OCI-LY1 (cell line): ENCODE measurements around the gene PSME1.

Experiments
- H2AFZ ChIP-seq: fragments of 200-600 bp; sonication (generic), shearing (Covaris generic); 2 replicates; pipeline ENCODE4 v1.6.0; 2014; ENCODE audit warnings: antibody characterized with exemption, mild to moderate bottlenecking, low read length
- H3F3A ChIP-seq: fragments of 200-600 bp; sonication (generic), shearing (Covaris generic); 2 replicates; pipeline ENCODE4 v1.6.0; 2014; ENCODE audit warnings: mild to moderate bottlenecking, antibody characterized with exemption, low read length, moderate library complexity; ENCODE audit not compliant: insufficient read depth
- H3K27ac ChIP-seq: fragments of 200-600 bp; sonication (generic); 2 replicates; pipeline ENCODE4 v1.5.1; 2014; ENCODE audit warnings: low read length, mixed run types, mild to moderate bottlenecking, low read depth; ENCODE audit not compliant: poor library complexity, severe bottlenecking
- H3K27me3 ChIP-seq: fragments of 200-600 bp; sonication (generic); 2 replicates; pipeline ENCODE4 v1.6.0; 2014; ENCODE audit warnings: antibody characterized with exemption, mild to moderate bottlenecking, low read length, moderate library complexity; ENCODE audit not compliant: insufficient read depth
- H3K36me3 ChIP-seq: fragments of 200-600 bp; sonication (generic); 2 replicates; pipeline ENCODE4 v1.6.1; 2014; ENCODE audit warnings: mild to moderate bottlenecking, antibody characterized with exemption, low read length, moderate library complexity, mixed read lengths; ENCODE audit not compliant: insufficient read depth
- H3K4me1 ChIP-seq: fragments of 200-600 bp; sonication (generic); 2 replicates; pipeline ENCODE4 v1.5.1; 2014; ENCODE audit warnings: mild to moderate bottlenecking, low read length, moderate library complexity; ENCODE audit not compliant: insufficient read depth, severe bottlenecking
- H3K4me2 ChIP-seq: fragments of 200-600 bp; sonication (generic), shearing (Covaris generic); 2 replicates; pipeline ENCODE4 v1.6.1; 2014; ENCODE audit warnings: low read length
- H3K4me3 ChIP-seq: fragments of 200-600 bp; sonication (generic); 2 replicates; pipeline ENCODE4 v1.5.1; 2014; ENCODE audit warnings: low read length, low read depth, mild to moderate bottlenecking, mixed read lengths; ENCODE audit not compliant: poor library complexity, severe bottlenecking
- H3K79me2 ChIP-seq: fragments of 200-600 bp; shearing (Covaris generic); 2 replicates; pipeline ENCODE4 v1.6.1; 2016; ENCODE audit warnings: mixed run types, low read length, mixed read lengths; ENCODE audit not compliant: insufficient read depth
- H3K9ac ChIP-seq: fragments of 200-600 bp; sonication (generic), shearing (Covaris generic); 2 replicates; pipeline ENCODE4 v1.6.1; 2014; ENCODE audit warnings: mild to moderate bottlenecking, low read length, mixed read lengths
- H3K9me2 ChIP-seq: fragments of 200-600 bp; sonication (generic), shearing (Covaris generic); 2 replicates; pipeline ENCODE4 v1.6.1; 2014; ENCODE audit warnings: low read depth, mild to moderate bottlenecking, low read length, mixed read lengths
- H3K9me3 ChIP-seq: fragments of 200-600 bp; shearing (Covaris generic); 2 replicates; pipeline ENCODE4 v1.6.1; 2014; ENCODE audit warnings: low read length, mixed read lengths
- H4K20me1 ChIP-seq: fragments of 200-600 bp; sonication (generic), shearing (Covaris generic); 2 replicates; pipeline ENCODE4 v1.6.0; 2016; ENCODE audit warnings: mild to moderate bottlenecking, low read length; ENCODE audit not compliant: insufficient read depth
- CTCF ChIP-seq: fragments of 200-600 bp; sonication (generic), shearing (Covaris generic); IDR thresholded peaks from 2 replicates; pipeline ENCODE4 v1.5.1; 2017; ENCODE audit warnings: mild to moderate bottlenecking, antibody characterized with exemption, low read length, moderate library complexity, mixed read lengths
- EZH2 ChIP-seq: fragments of 200-600 bp; sonication (generic), shearing (Covaris generic); IDR thresholded peaks from 2 replicates; pipeline ENCODE4 v1.8.0; 2017; ENCODE audit warnings: borderline replicate concordance, mixed run types, mild to moderate bottlenecking, antibody characterized with exemption, low read length, moderate library complexity, mixed read lengths

PSME1 gene

GRCh38 chr14:24130380-24130716 lies 5.6 kb upstream of the PSME1 start, which contains the start of gene FITM1:
Gene FITM1 (plus strand): TSS chr14:24130659. CDS start chr14:24131564, 905 bp downstream.
- no peaks in the 10 kb centered on the region for H3K9me3 ChIP-seq
- TF ChIP-seq EZH2 (no peak), CTCF (no peak)
- H3K36me3 ChIP-seq = no peaks in the 10 kb centered on the region
- no peaks in the 10 kb centered on the region for H3K9me2 ChIP-seq
- H3K4me3 ChIP-seq = no peak within 1 kb of the TSS
- H3K27me3 ChIP-seq = no peaks in the 10 kb centered on the region
- no peak within 1 kb of the TSS for H3K9ac ChIP-seq
- H3K79me2 ChIP-seq = no peaks in the 10 kb centered on the region
- no peak within 1 kb of the TSS for H2AFZ ChIP-seq
- H3K4me2 ChIP-seq = no peak within 1 kb of the TSS
- no peak within 1 kb of the TSS for H3K27ac ChIP-seq
- H3K4me1 ChIP-seq = peaks cover 14% of the 10 kb centered on the region
- H4K20me1 ChIP-seq = no peaks in the 10 kb centered on the region
- no peaks in the 10 kb centered on the region for H3F3A ChIP-seq

- no peaks in the 10 kb centered on the region for H3K9me3 ChIP-seq
- no peak overlapping the region for H3K9ac ChIP-seq
- H3K4me2 ChIP-seq = no peak overlapping the region
- H3F3A ChIP-seq = no peaks in the 10 kb centered on the region
- no peaks in the 10 kb centered on the region for H4K20me1 ChIP-seq
- no peak overlapping the region for H3K4me3 ChIP-seq
- H3K27me3 ChIP-seq = no peaks in the 10 kb centered on the region
- TF ChIP-seq CTCF (no peak), EZH2 (no peak)
- no peaks in the 10 kb centered on the region for H3K36me3 ChIP-seq
- no peaks in the 10 kb centered on the region for H3K79me2 ChIP-seq
- H3K4me1 ChIP-seq = peaks cover 18% of the 10 kb centered on the region
- no peak overlapping the region for H3K27ac ChIP-seq
- no peaks in the 10 kb centered on the region for H3K9me2 ChIP-seq
- no peak overlapping the region for H2AFZ ChIP-seq
Measured at GRCh38 chr14:24130717-24131548, 5.1 kb upstream of the PSME1 start.

- Histone ChIP-seq H3K4me2 (no peak overlapping the region), H4K20me1 (no peaks in the 10 kb centered on the region), H3K9ac (no peak overlapping the region), H3K9me2 (no peaks in the 10 kb centered on the region), H3K79me2 (no peaks in the 10 kb centered on the region), H3K4me1 (peaks cover 19% of the 10 kb centered on the region), H3K27ac (no peak overlapping the region), H3K36me3 (no peaks in the 10 kb centered on the region), H3K27me3 (no peaks in the 10 kb centered on the region), H3F3A (no peaks in the 10 kb centered on the region), H3K4me3 (no peak overlapping the region), H3K9me3 (no peaks in the 10 kb centered on the region), H2AFZ (no peak overlapping the region)
- TF ChIP-seq CTCF = no peak
- TF ChIP-seq EZH2 = no peak
Measured at GRCh38 chr14:24131549-24131966, 4.4 kb upstream of the PSME1 start.
